ENCODE results near the gene PLEKHJ1. TPM values are rescaled to one million over a fixed set of nuclear protein-coding genes. Genes with fewer than 3 reads are reported as not detected.
"Not testable (repeated sequence)": the region's sequence is repeated elsewhere in the genome, so short reads cannot be mapped to it uniquely, and the experiment has no call there.

The PLEKHJ1 gene, protein sequence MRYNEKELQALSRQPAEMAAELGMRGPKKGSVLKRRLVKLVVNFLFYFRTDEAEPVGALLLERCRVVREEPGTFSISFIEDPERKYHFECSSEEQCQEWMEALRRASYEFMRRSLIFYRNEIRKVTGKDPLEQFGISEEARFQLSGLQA
- 100 to 1,000 TPM; 118 to 307 (median 278) TPM for polyA plus RNA-seq
- long read RNA-seq, donor 1: 0 reads
- long read RNA-seq, donor 2, transcript PLEKHJ1-201 (6 exons, 1,206 nt): major isoform, 31 of 38 reads
- long read RNA-seq, donor 2, partial matches to known transcripts: 0 of 38 reads
- long read RNA-seq, donor 2, other reads (novel, unspliced or antisense): 0 of 38 reads
- long read RNA-seq, donor 3, transcript PLEKHJ1-201 (6 exons, 1,206 nt): major isoform, 35 of 157 reads
- long read RNA-seq, donor 3, partial matches to known transcripts: 83 of 157 reads
- long read RNA-seq, donor 3, other reads (novel, unspliced or antisense): 29 of 157 reads
- long read RNA-seq, donor 4, partial matches to known transcripts: 0 of 2 reads
- long read RNA-seq, donor 4, other reads (novel, unspliced or antisense): 0 of 2 reads
- long read RNA-seq, donor 5, transcript PLEKHJ1-201 (6 exons, 1,206 nt): major isoform, 16 of 19 reads
- long read RNA-seq, donor 5, partial matches to known transcripts: 0 of 19 reads
- long read RNA-seq, donor 5, other reads (novel, unspliced or antisense): 0 of 19 reads
- long read RNA-seq, donor 6, transcript PLEKHJ1-206 (5 exons, 1,311 nt): minor isoform, 7 of 136 reads
- long read RNA-seq, donor 6, transcript PLEKHJ1-201 (6 exons, 1,206 nt): major isoform, 36 of 136 reads
- long read RNA-seq, donor 6, partial matches to known transcripts: 75 of 136 reads
- long read RNA-seq, donor 6, other reads (novel, unspliced or antisense): 16 of 136 reads
- long read RNA-seq, donor 7, transcript PLEKHJ1-206 (5 exons, 1,311 nt): minor isoform, 5 of 381 reads
- long read RNA-seq, donor 7, transcript PLEKHJ1-201 (6 exons, 1,206 nt): major isoform, 69 of 381 reads
- long read RNA-seq, donor 7, partial matches to known transcripts: 295 of 381 reads
- long read RNA-seq, donor 7, other reads (novel, unspliced or antisense): 8 of 381 reads
- long read RNA-seq, donor 8, transcript PLEKHJ1-201 (6 exons, 1,206 nt): major isoform, 5 of 12 reads
- long read RNA-seq, donor 8, partial matches to known transcripts: 6 of 12 reads
- long read RNA-seq, donor 8, other reads (novel, unspliced or antisense): 0 of 12 reads
- long read RNA-seq, donor 9, transcript PLEKHJ1-201 (6 exons, 1,206 nt): major isoform, 9 of 18 reads
- long read RNA-seq, donor 9, partial matches to known transcripts: 5 of 18 reads
- long read RNA-seq, donor 9, other reads (novel, unspliced or antisense): 0 of 18 reads
- long read RNA-seq, donor 10, transcript PLEKHJ1-201 (6 exons, 1,206 nt): major isoform, 52 of 63 reads
- long read RNA-seq, donor 10, transcript PLEKHJ1-206 (5 exons, 1,311 nt): minor isoform, 7 of 63 reads
- long read RNA-seq, donor 10, partial matches to known transcripts: 0 of 63 reads
- long read RNA-seq, donor 10, other reads (novel, unspliced or antisense): 0 of 63 reads

GRCh38 chr19:2236314-2237050 is at the start of gene PLEKHJ1, which contains the start of gene SF3A2:
Gene PLEKHJ1 (minus strand): TSS chr19:2236329. CDS start chr19:2236248, 81 bp downstream.
Gene SF3A2 (plus strand): TSS chr19:2236824. CDS start chr19:2243419, 6,595 bp downstream.
- Histone ChIP-seq H3K4me1 (ENCODE audit: control insufficient read depth in 3 of 3, insufficient read depth in 2 of 3, low read depth in 1 of 3, low read length in 2 of 3) (peaks cover 4 to 64% (median 11%) of the 10 kb centered on the region in 3 donors), H3K4me3 (ENCODE audit: low read depth in 1 of 3, low read length in 3 of 3) (peak within 1 kb of the TSS; percentile 71 to 98 (median 83)), H3K27me3 (ENCODE audit: control insufficient read depth in 3 of 3, insufficient read depth in 3 of 3, low read length in 3 of 3) (no peaks in the 10 kb centered on the region), H3K9me3 (ENCODE audit: control insufficient read depth in 2 of 2, insufficient read depth in 1 of 2, low read depth in 1 of 2, low read length in 1 of 2) (peaks cover 0 to 2% of the 10 kb centered on the region in 2 donors), H3K27ac (ENCODE audit: low read depth in 1 of 3, low read length in 2 of 3) (peak within 1 kb of the TSS; percentile 97 to 100 (median 99)), H3K36me3 (ENCODE audit: control insufficient read depth in 3 of 3, insufficient read depth in 2 of 3, low read depth in 1 of 3, low read length in 3 of 3) (peaks cover 4 to 72% (median 5%) of the 10 kb centered on the region in 3 donors)
- 0% methylated on average over 77 to 80 of the region's 80 CpGs for WGBS, 3 donors
- DNase-seq: peak; percentile 97 to 99
- no peak for FAIRE-seq

- H3K9me3 ChIP-seq (ENCODE audit: control insufficient read depth in 2 of 2, insufficient read depth in 1 of 2, low read depth in 1 of 2, low read length in 1 of 2): no peaks in the 10 kb centered on the region
- H3K4me1 ChIP-seq (ENCODE audit: control insufficient read depth in 3 of 3, insufficient read depth in 2 of 3, low read depth in 1 of 3, low read length in 2 of 3): peaks cover 0 to 9% (median 0%) of the 10 kb centered on the region in 3 donors
- WGBS, 3 donors: 88 to 93% (median 91%) methylated on average over 8 of the region's 8 CpGs
- FAIRE-seq: no peak
- H3K36me3 ChIP-seq (ENCODE audit: control insufficient read depth in 3 of 3, insufficient read depth in 2 of 3, low read depth in 1 of 3, low read length in 3 of 3): no peaks in the 10 kb centered on the region
- no peak overlapping the region for H3K27ac ChIP-seq (ENCODE audit: low read depth in 1 of 3, low read length in 2 of 3)
- H3K4me3 ChIP-seq (ENCODE audit: low read depth in 1 of 3, low read length in 3 of 3): no peak overlapping the region
- DNase-seq: no peak
- H3K27me3 ChIP-seq (ENCODE audit: control insufficient read depth in 3 of 3, insufficient read depth in 3 of 3, low read length in 3 of 3): peaks cover 0 to 60% (median 4%) of the 10 kb centered on the region in 3 donors
Measured at GRCh38 chr19:2283835-2284507, 47.8 kb upstream of the PLEKHJ1 start.

- FAIRE-seq: no peak
- H3K27ac ChIP-seq (ENCODE audit: low read depth in 1 of 3, low read length in 2 of 3): no peak overlapping the region
- 50 to 68% (median 67%) methylated on average over 11 of the region's 11 CpGs for WGBS, 3 donors
Measured at GRCh38 chr19:2282862-2283237, 46.7 kb upstream of the PLEKHJ1 start.

DNA sequence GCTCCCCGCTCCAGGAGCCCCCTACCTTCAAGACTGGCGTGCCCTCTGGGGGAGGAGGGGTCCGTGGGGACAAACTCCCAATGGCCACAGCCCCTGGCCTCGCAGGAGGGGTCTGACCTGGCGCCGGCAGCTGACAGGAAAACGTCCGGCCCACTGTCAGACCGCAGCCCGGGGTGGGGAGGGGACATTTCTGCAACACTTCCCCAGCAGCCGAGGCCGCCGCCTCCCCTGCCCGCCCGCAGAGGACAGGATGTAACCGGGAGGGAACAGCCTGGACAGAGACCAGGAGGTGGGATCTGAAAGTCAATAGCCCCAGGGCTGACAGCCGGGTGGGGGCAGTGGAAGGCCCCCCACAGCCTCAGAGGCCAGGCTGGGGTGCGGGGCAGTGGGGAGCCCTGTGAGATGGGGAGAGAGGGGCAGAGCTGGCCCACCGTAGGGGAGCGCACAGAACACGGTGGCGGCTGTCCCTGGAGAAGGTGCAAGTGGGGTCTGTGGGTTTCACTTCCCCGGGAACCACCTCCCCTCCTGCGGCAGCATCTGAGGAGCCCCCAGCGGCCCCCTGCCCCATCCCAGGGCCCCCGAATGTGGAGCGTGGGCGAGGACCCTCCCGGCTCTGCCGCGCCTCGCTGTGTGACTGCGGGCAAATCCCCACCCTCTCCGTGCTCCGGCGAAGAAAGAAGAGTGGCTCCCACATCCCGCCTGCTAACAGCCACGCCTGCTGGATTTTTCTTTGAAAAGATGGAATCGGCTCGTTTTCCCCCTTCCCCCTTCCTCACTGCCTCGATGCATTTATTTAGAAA is 46.1 kb upstream of the PLEKHJ1 start, which contains the start of gene PEAK3:
Gene PEAK3 (minus strand): TSS at position 114 of the 800 bp plus-strand sequence. CDS start 1,244 bp downstream, outside the sequence.
- peak; percentile 49 to 55 for DNase-seq
- FAIRE-seq: no peak
- Histone ChIP-seq H3K4me3 (ENCODE audit: low read depth in 1 of 3, low read length in 3 of 3) (peak within 1 kb of the TSS in 2 of 3 donors; percentile 10 to 27), H3K27me3 (ENCODE audit: control insufficient read depth in 3 of 3, insufficient read depth in 3 of 3, low read length in 3 of 3) (peaks cover 0 to 43% (median 0%) of the 10 kb centered on the region in 3 donors), H3K36me3 (ENCODE audit: control insufficient read depth in 3 of 3, insufficient read depth in 2 of 3, low read depth in 1 of 3, low read length in 3 of 3) (no peaks in the 10 kb centered on the region), H3K27ac (ENCODE audit: low read depth in 1 of 3, low read length in 2 of 3) (peak within 1 kb of the TSS in 2 of 3 donors; percentile 28 to 58), H3K4me1 (ENCODE audit: control insufficient read depth in 3 of 3, insufficient read depth in 2 of 3, low read depth in 1 of 3, low read length in 2 of 3) (peaks cover 0 to 16% (median 0%) of the 10 kb centered on the region in 3 donors), H3K9me3 (ENCODE audit: control insufficient read depth in 2 of 2, insufficient read depth in 1 of 2, low read depth in 1 of 2, low read length in 1 of 2) (no peaks in the 10 kb centered on the region)
- 8 to 12% (median 11%) methylated on average over 37 to 41 of the region's 41 CpGs for WGBS, 3 donors

More at GRCh38 chr19:2282862-2283237, 46.7 kb upstream of the PLEKHJ1 start:
- no peak for DNase-seq
- Histone ChIP-seq H3K4me3 (ENCODE audit: low read depth in 1 of 3, low read length in 3 of 3) (no peak overlapping the region), H3K4me1 (ENCODE audit: control insufficient read depth in 3 of 3, insufficient read depth in 2 of 3, low read depth in 1 of 3, low read length in 2 of 3) (peaks cover 0 to 16% (median 0%) of the 10 kb centered on the region in 3 donors), H3K9me3 (ENCODE audit: control insufficient read depth in 2 of 2, insufficient read depth in 1 of 2, low read depth in 1 of 2, low read length in 1 of 2) (no peaks in the 10 kb centered on the region), H3K27me3 (ENCODE audit: control insufficient read depth in 3 of 3, insufficient read depth in 3 of 3, low read length in 3 of 3) (peaks cover 0 to 49% (median 0%) of the 10 kb centered on the region in 3 donors), H3K36me3 (ENCODE audit: control insufficient read depth in 3 of 3, insufficient read depth in 2 of 3, low read depth in 1 of 3, low read length in 3 of 3) (no peaks in the 10 kb centered on the region)

DNA sequence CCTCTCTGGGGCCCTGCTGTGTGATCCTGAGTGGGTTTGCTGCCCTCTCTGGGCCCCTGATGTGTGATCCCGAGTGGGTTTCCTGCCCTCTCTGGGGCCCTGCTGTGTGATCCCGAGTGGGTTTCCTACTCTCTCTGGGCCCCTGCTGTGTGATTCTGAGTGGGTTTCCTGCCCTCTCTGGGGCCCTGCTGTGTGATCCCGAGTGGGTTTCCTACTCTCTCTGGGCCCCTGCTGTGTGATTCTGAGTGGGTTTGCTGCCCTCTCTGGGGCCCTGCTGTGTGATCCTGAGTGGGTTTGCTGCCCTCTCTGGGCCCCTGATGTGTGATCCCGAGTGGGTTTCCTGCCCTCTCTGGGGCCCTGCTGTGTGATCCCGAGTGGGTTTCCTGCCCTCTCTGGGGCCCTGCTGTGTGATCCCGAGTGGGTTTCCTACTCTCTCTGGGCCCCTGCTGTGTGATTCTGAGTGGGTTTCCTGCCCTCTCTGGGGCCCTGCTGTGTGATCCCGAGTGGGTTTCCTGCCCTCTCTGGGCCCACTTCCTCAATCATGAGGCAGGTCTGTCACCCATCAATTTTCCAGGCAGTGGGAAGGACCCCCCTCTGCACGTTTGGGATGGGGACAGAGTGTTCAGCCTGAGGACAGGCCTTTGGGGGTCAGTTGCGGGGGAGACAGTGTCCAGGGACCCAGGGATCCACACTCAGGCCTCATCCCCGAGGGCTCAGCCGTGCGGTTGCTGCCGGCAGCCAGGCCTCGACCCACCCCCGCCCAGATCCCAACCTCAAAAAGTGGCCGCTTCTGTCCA is 45.3 kb upstream of the PLEKHJ1 start:
- peaks cover 0 to 36% (median 0%) of the 10 kb centered on the region in 3 donors for H3K27me3 ChIP-seq (ENCODE audit: control insufficient read depth in 3 of 3, insufficient read depth in 3 of 3, low read length in 3 of 3)
- peak overlapping the region in 2 of 3 donors; percentile 10 to 27 for H3K4me3 ChIP-seq (ENCODE audit: low read depth in 1 of 3, low read length in 3 of 3)
- FAIRE-seq; DNase-seq; H3K9me3 ChIP-seq (ENCODE audit: control insufficient read depth in 2 of 2, insufficient read depth in 1 of 2, low read depth in 1 of 2, low read length in 1 of 2); H3K36me3 ChIP-seq (ENCODE audit: control insufficient read depth in 3 of 3, insufficient read depth in 2 of 3, low read depth in 1 of 3, low read length in 3 of 3): not testable (repeated sequence)
- peaks cover 0 to 16% (median 0%) of the 10 kb centered on the region in 3 donors for H3K4me1 ChIP-seq (ENCODE audit: control insufficient read depth in 3 of 3, insufficient read depth in 2 of 3, low read depth in 1 of 3, low read length in 2 of 3)
- WGBS, 3 donors: 17 to 28% (median 21%) methylated on average over 13 to 16 of the region's 16 CpGs
- H3K27ac ChIP-seq (ENCODE audit: low read depth in 1 of 3, low read length in 2 of 3): peak overlapping the region in 2 of 3 donors; percentile 28 to 58

Data from small intestine (tissue), 16 donors.